HEK293T (cell line): Measurements from ENCODE around the gene SP8.

Experiments used
- NFRKB ChIP-seq: fragments of 450-650 bp; IDR thresholded peaks from 2 replicates; pipeline ENCODE4 v1.6.1; 2016; ENCODE audit warnings: mild to moderate bottlenecking, moderate library complexity
- SUZ12 ChIP-seq: fragments of 450-650 bp; IDR thresholded peaks from 2 replicates; pipeline ENCODE4 v1.6.1; 2016; ENCODE audit warnings: mild to moderate bottlenecking

DNA sequence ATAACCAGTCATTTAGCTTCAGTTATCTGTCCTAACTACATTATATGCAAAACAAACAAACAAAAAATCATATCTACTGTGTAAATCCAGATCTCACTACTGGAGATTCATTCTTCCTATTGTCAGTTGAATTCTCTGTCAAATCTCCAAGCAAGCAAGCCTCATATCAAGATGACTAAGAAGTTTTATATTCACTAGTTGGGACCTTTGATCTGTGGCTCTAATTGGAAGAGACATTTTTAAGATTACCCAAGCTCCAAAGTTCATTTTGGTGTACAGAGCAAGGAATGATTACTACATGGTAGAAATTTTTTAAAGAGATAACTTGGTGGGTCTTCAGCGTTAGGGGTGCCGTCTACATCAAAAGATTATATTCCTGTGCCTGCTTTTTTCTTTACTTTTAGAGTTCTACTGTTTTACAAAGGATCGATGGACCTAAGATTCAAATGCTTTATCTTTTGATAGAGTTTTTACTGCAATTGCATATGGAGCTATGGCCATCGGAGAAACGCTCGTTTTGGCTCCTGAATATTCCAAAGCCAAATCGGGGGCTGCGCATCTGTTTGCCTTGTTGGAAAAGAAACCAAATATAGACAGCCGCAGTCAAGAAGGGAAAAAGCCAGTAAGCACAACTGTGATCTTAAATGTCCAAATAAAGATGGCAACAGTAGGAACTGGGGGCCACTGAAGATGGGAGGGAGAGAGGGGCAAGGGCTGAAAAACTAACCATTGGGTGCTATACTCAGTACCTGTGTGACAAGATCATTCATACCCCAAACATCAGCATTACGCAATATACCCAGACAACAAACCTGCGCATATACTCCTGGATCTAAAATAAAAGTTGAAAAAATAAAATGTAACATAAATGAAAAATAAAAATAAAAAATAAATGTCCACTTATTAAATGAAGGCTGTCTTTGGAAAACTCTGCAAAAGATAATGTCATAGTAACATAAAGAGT, 47.9 kb downstream of the SP8 start:
- TF ChIP-seq SUZ12 (no peak), NFRKB (no peak)
